GM23338 (cell line): Measurements from ENCODE around the gene GOSR1. TPM values are rescaled to one million over a fixed set of nuclear protein-coding genes. Genes with fewer than 3 reads are reported as not detected.
"Not testable (repeated sequence)": the region's sequence is repeated elsewhere in the genome, so short reads cannot be mapped to it uniquely, and the experiment has no call there.

Source experiments
- ATAC-seq: fragments of 200-7000 bp; cut with Tn5 transposase; 3 replicates; pipeline ENCODE4 v1.9.1; 2020
- DNase-seq: peaks from one replicate; pipeline ENCODE4 v3.0.0-alpha.2; 2015; ENCODE audit warnings: low spot score
- H2AFZ ChIP-seq: fragments of 200-600 bp; sonication (generic); 2 replicates; pipeline ENCODE4 v1.8.0; 2016; ENCODE audit warnings: antibody characterized with exemption, mild to moderate bottlenecking, moderate library complexity
- H3F3A ChIP-seq: fragments of 200-600 bp; sonication (generic); replicated peaks from 2 replicates; pipeline ENCODE4 v1.8.0; 2017; ENCODE audit warnings: antibody characterized with exemption, mixed run types, low read depth
- H3K27ac ChIP-seq: fragments of 200-600 bp; sonication (generic); 2 replicates; pipeline ENCODE4 v1.6.1; 2016; ENCODE audit warnings: low read depth
- H3K27me3 ChIP-seq: fragments of 200-600 bp; sonication (generic); 2 replicates; pipeline ENCODE4 v1.8.0; 2016; ENCODE audit warnings: mild to moderate bottlenecking, mixed run types, moderate library complexity; ENCODE audit not compliant: insufficient read depth
- H3K36me3 ChIP-seq: fragments of 200-600 bp; sonication (generic); 2 replicates; pipeline ENCODE4 v1.8.0; 2016; ENCODE audit warnings: mild to moderate bottlenecking; ENCODE audit not compliant: insufficient read depth
- H3K4me1 ChIP-seq: fragments of 200-600 bp; sonication (generic); 2 replicates; pipeline ENCODE4 v1.8.0; 2016; ENCODE audit warnings: mild to moderate bottlenecking, moderate library complexity; ENCODE audit not compliant: insufficient read depth
- H3K4me2 ChIP-seq: fragments of 200-600 bp; sonication (generic); 2 replicates; pipeline ENCODE4 v1.7.1; 2017; ENCODE audit warnings: mixed run types
- H3K4me3 ChIP-seq: fragments of 200-600 bp; sonication (generic); 2 replicates; pipeline ENCODE4 v1.6.1; 2016; ENCODE audit warnings: mixed run types
- H3K79me2 ChIP-seq: fragments of 200-600 bp; sonication (generic); replicated peaks from 2 replicates; pipeline ENCODE4 v1.8.0; 2017; ENCODE audit warnings: mild to moderate bottlenecking; ENCODE audit not compliant: insufficient read depth
- H3K9me2 ChIP-seq: fragments of 200-600 bp; sonication (generic); 2 replicates; pipeline ENCODE4 v1.8.0; 2017; ENCODE audit not compliant: insufficient read depth
- H4K20me1 ChIP-seq: fragments of 200-600 bp; sonication (generic); replicated peaks from 2 replicates; pipeline ENCODE4 v1.8.0; 2017; ENCODE audit warnings: mild to moderate bottlenecking; ENCODE audit not compliant: insufficient read depth
- H3K27ac Mint-ChIP-seq: 2 replicates; pipeline ENCODE4 v1.8.0; 2020; ENCODE audit warnings: inconsistent platforms, mild to moderate bottlenecking, moderate library complexity, mixed read lengths
- H3K27me3 Mint-ChIP-seq: 3 replicates; pipeline ENCODE4 v1.8.0; 2022; ENCODE audit warnings: low read depth, mild to moderate bottlenecking, moderate library complexity, mixed read lengths, inconsistent platforms; ENCODE audit not compliant: insufficient read depth, poor library complexity
- H3K36me3 Mint-ChIP-seq: 3 replicates; pipeline ENCODE4 v1.8.0; 2021; ENCODE audit warnings: low read depth, mild to moderate bottlenecking, inconsistent platforms, moderate library complexity, mixed read lengths
- H3K4me1 Mint-ChIP-seq: 3 replicates; pipeline ENCODE4 v1.8.0; 2020; ENCODE audit warnings: mild to moderate bottlenecking, inconsistent platforms, mixed read lengths
- H3K4me3 Mint-ChIP-seq: 3 replicates; pipeline ENCODE4 v1.8.0; 2021; ENCODE audit warnings: moderate library complexity, mild to moderate bottlenecking, inconsistent platforms, mixed read lengths
- H3K9me3 Mint-ChIP-seq: 3 replicates; pipeline ENCODE4 v1.8.0; 2020; ENCODE audit warnings: moderate library complexity, mild to moderate bottlenecking, inconsistent platforms, mixed read lengths
- CREB1 ChIP-seq: fragments of 250-450 bp; sonication (Bioruptor Pico); IDR thresholded peaks from 2 replicates; pipeline ENCODE4 v1.5.0; 2020; ENCODE audit warnings: low read depth, mild to moderate bottlenecking, moderate library complexity
- ETS1 ChIP-seq: IDR thresholded peaks from 2 replicates; pipeline ENCODE4 v1.6.1; 2016; ENCODE audit warnings: antibody characterized with exemption
- NANOG ChIP-seq: IDR thresholded peaks from 2 replicates; pipeline ENCODE4 v1.6.1; 2016; ENCODE audit warnings: antibody characterized with exemption, borderline replicate concordance
- STAT1 ChIP-seq: IDR thresholded peaks from one replicate; pipeline ENCODE4 v1.6.1; 2016; ENCODE audit warnings: antibody characterized with exemption; ENCODE audit not compliant: unreplicated experiment
- ZNF331 ChIP-seq: fragments of 250-450 bp; sonication (Bioruptor Pico); IDR thresholded peaks from 2 replicates; pipeline ENCODE4 v1.5.0; 2020; ENCODE audit warnings: low read depth, mild to moderate bottlenecking, moderate library complexity
- polyA plus RNA-seq: library from polyadenylated mRNA; unstranded; fragments of >200 nt; fragmentation: Nextera tagmentation; extraction: Ambion mirVana; gene quantifications from 2 replicates; pipeline ENCODE4 v1.2.1, GENCODE V29; 2016
- total RNA-seq: library from RNA; depleted of rRNA; stranded (reverse); fragments of >200 nt; shearing (Covaris generic); gene quantifications from 2 replicates; pipeline ENCODE4 v1.2.3, GENCODE V29; 2014
- TF ChIP-seq, protein P1 (sequence below): fragments of 250-450 bp; sonication (Bioruptor Pico); IDR thresholded peaks from 2 replicates; pipeline ENCODE4 v1.5.0; 2020; ENCODE audit warnings: mild to moderate bottlenecking, moderate library complexity

The GOSR1 gene
- total and polyA plus RNA-seq, 2 experiments from 2014 or later = 33.4 to 74.1 TPM

- Histone ChIP-seq H3K4me2 (no peak overlapping the region), H3K4me1 (no peaks in the 10 kb centered on the region), H3K4me3 (no peak overlapping the region), H3K27me3 (no peaks in the 10 kb centered on the region), H3K36me3 (no peaks in the 10 kb centered on the region), H3F3A (no peaks in the 10 kb centered on the region), H3K9me2 (0 out of 2 replicates have a peak, but pooled peaks cover 3% of the 10 kb centered on the region), H3K79me2 (no peaks in the 10 kb centered on the region), H2AFZ (no peak overlapping the region), H3K27ac (no peak overlapping the region), H4K20me1 (no peaks in the 10 kb centered on the region)
- Mint-ChIP-seq H3K9me3 (no peaks in the 10 kb centered on the region), H3K4me3 (no peak overlapping the region), H3K27ac (no peak overlapping the region), H3K4me1 (peaks cover 7% of the 10 kb centered on the region), H3K27me3 (peaks cover 2% of the 10 kb centered on the region), H3K36me3 (no peaks in the 10 kb centered on the region; the same call in 2 of the 3 replicates)
- no peak for ATAC-seq
- TF ChIP-seq STAT1 = no peak
- no peak for TF ChIP-seq ETS1
- no peak for DNase-seq
Measured at GRCh38 chr17:30547778-30548573, 70.8 kb downstream of the GOSR1 start.

- not testable (repeated sequence) for H3K27me3 Mint-ChIP-seq, H3K9me3 Mint-ChIP-seq, H3K27ac Mint-ChIP-seq, H3K79me2 ChIP-seq, H3K4me1 Mint-ChIP-seq, H3K27ac ChIP-seq, H3K4me3 Mint-ChIP-seq, H3K4me2 ChIP-seq, H3K9me2 ChIP-seq, H4K20me1 ChIP-seq, ATAC-seq, H3K4me3 ChIP-seq, H3K36me3 Mint-ChIP-seq, H3K4me1 ChIP-seq, H3K27me3 ChIP-seq, H2AFZ ChIP-seq, H3K36me3 ChIP-seq, DNase-seq, H3F3A ChIP-seq
Measured at GRCh38 chr17:30549181-30549580, 72.0 kb downstream of the GOSR1 start.

DNA sequence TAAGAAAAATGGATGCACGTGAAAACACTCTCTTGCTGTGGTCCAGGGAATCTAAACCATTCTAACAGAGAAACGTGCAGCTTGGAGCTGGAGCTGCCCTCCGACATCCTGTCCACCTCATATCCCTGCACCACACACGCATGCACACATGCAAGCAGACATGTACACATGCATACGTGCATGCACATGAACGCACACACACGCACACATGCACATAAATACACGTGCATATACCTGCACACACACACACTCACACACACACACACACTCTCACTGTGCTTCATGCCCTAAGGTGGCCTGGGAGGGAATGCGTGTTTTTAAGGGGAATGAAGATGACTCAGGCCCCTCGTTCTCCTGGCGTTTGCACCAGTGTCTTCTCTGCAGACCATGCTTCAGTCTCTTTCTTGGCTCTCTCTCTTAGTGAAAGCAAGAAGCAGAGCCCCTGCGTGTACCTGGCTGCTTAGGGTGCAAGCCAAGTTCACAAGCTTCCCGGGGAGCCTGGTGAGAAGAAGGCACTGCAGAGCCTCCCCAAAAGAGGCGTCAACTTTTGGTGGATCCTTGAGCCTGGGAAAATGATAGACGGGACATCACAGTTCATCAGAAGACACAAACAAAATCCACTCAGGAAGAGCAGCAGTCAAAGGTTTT is 72.8 kb downstream of the GOSR1 start:
- Histone ChIP-seq H3K4me2 (no peak overlapping the region), H3K79me2 (no peaks in the 10 kb centered on the region), H3K9me2 (0 out of 2 replicates have a peak, but pooled peaks cover 3% of the 10 kb centered on the region), H3K4me1 (no peaks in the 10 kb centered on the region), H2AFZ (no peak overlapping the region), H3K27ac (no peak overlapping the region), H3F3A (no peaks in the 10 kb centered on the region), H3K27me3 (no peaks in the 10 kb centered on the region), H3K36me3 (no peaks in the 10 kb centered on the region), H3K4me3 (no peak overlapping the region), H4K20me1 (no peaks in the 10 kb centered on the region)
- peaks cover 7% of the 10 kb centered on the region for H3K4me1 Mint-ChIP-seq
- no peaks in the 10 kb centered on the region for H3K9me3 Mint-ChIP-seq
- no peak for DNase-seq
- no peak overlapping the region for H3K27ac Mint-ChIP-seq
- no peak for ATAC-seq
- H3K36me3 Mint-ChIP-seq = no peaks in the 10 kb centered on the region; the same call in 2 of the 3 replicates
- H3K4me3 Mint-ChIP-seq = no peak overlapping the region
- H3K27me3 Mint-ChIP-seq = peaks cover 7% of the 10 kb centered on the region
- no peak for TF ChIP-seq CREB1 (CRISPR knock-in tag)
- TF ChIP-seq ZNF331 (CRISPR knock-in tag) = no peak
- TF ChIP-seq STAT1 = no peak
- no peak for TF ChIP-seq NANOG
- TF ChIP-seq, protein P1, sequence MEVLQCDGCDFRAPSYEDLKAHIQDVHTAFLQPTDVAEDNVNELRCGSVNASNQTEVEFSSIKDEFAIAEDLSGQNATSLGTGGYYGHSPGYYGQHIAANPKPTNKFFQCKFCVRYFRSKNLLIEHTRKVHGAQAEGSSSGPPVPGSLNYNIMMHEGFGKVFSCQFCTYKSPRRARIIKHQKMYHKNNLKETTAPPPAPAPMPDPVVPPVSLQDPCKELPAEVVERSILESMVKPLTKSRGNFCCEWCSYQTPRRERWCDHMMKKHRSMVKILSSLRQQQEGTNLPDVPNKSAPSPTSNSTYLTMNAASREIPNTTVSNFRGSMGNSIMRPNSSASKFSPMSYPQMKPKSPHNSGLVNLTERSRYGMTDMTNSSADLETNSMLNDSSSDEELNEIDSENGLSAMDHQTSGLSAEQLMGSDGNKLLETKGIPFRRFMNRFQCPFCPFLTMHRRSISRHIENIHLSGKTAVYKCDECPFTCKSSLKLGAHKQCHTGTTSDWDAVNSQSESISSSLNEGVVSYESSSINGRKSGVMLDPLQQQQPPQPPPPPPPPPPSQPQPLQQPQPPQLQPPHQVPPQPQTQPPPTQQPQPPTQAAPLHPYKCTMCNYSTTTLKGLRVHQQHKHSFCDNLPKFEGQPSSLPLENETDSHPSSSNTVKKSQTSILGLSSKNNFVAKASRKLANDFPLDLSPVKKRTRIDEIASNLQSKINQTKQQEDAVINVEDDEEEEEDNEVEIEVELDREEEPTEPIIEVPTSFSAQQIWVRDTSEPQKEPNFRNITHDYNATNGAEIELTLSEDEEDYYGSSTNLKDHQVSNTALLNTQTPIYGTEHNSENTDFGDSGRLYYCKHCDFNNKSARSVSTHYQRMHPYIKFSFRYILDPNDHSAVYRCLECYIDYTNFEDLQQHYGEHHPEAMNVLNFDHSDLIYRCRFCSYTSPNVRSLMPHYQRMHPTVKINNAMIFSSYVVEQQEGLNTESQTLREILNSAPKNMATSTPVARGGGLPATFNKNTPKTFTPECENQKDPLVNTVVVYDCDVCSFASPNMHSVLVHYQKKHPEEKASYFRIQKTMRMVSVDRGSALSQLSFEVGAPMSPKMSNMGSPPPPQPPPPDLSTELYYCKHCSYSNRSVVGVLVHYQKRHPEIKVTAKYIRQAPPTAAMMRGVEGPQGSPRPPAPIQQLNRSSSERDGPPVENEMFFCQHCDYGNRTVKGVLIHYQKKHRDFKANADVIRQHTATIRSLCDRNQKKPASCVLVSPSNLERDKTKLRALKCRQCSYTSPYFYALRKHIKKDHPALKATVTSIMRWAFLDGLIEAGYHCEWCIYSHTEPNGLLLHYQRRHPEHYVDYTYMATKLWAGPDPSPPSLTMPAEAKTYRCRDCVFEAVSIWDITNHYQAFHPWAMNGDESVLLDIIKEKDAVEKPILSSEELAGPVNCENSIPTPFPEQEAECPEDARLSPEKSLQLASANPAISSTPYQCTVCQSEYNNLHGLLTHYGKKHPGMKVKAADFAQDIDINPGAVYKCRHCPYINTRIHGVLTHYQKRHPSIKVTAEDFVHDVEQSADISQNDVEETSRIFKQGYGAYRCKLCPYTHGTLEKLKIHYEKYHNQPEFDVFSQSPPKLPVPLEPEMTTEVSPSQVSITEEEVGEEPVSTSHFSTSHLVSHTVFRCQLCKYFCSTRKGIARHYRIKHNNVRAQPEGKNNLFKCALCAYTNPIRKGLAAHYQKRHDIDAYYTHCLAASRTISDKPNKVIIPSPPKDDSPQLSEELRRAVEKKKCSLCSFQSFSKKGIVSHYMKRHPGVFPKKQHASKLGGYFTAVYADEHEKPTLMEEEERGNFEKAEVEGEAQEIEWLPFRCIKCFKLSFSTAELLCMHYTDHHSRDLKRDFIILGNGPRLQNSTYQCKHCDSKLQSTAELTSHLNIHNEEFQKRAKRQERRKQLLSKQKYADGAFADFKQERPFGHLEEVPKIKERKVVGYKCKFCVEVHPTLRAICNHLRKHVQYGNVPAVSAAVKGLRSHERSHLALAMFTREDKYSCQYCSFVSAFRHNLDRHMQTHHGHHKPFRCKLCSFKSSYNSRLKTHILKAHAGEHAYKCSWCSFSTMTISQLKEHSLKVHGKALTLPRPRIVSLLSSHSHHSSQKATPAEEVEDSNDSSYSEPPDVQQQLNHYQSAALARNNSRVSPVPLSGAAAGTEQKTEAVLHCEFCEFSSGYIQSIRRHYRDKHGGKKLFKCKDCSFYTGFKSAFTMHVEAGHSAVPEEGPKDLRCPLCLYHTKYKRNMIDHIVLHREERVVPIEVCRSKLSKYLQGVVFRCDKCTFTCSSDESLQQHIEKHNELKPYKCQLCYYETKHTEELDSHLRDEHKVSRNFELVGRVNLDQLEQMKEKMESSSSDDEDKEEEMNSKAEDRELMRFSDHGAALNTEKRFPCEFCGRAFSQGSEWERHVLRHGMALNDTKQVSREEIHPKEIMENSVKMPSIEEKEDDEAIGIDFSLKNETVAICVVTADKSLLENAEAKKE (CRISPR knock-in tag) = no peak
- TF ChIP-seq ETS1 = no peak
